Measurements from ENCODE around the gene SEMA5A.

Gene SEMA5A

GRCh38 chr5:9124071-9124470 is 421.8 kb downstream of the SEMA5A start (continued):
- no peak for TF ChIP-seq KLF16 (tag by site-specific recombination; IDR thresholded peaks at IDR 0.05)

GRCh38 chr5:9122528-9122927 is 423.3 kb downstream of the SEMA5A start:
- ChIA-PET CTCF (interaction anchor here (0.6 kb wide), 1 partner anchor 318 kb away, joined by 3 read pairs; no protein-coding TSS in a partner anchor), POLR2A (no interaction called here)
- Histone ChIP-seq H3K4me1 (ENCODE audit: control insufficient read depth, insufficient read depth, low read length) (no peaks in the 10 kb centered on the region), H3K27ac (ENCODE audit: extremely low read depth, low read depth, low read length) (no peak overlapping the region), H3K4me3 (ENCODE audit: low read depth, low read length) (no peak overlapping the region), H3K36me3 (ENCODE audit: control insufficient read depth in 2 of 2, insufficient read depth in 1 of 2, low read length in 2 of 2) (no peaks in the 10 kb centered on the region), H3K9me3 (ENCODE audit: control insufficient read depth, insufficient read depth, low read depth, low read length) (no peaks in the 10 kb centered on the region)
- no peak for TF ChIP-seq ZNF398 (tag by site-specific recombination; IDR thresholded peaks at IDR 0.05)
- TF ChIP-seq ZNF280D (tag by site-specific recombination; IDR thresholded peaks at IDR 0.05): no peak
- no peak for TF ChIP-seq OVOL3 (tag by site-specific recombination; IDR thresholded peaks at IDR 0.05)
- no peak for TF ChIP-seq ZNF785 (tag by site-specific recombination; IDR thresholded peaks at IDR 0.05)
- TF ChIP-seq ZNF37A (tag by site-specific recombination; IDR thresholded peaks at IDR 0.05): no peak
- no peak for TF ChIP-seq ZNF843 (tag by site-specific recombination; IDR thresholded peaks at IDR 0.05)
- TF ChIP-seq HIC1 (tag by site-specific recombination; IDR thresholded peaks at IDR 0.05): no peak
- no peak for TF ChIP-seq ZNF768 (tag by site-specific recombination; IDR thresholded peaks at IDR 0.05)
- TF ChIP-seq ZNF701 (tag by site-specific recombination; IDR thresholded peaks at IDR 0.05): no peak
- no peak for TF ChIP-seq ZNF76 (tag by site-specific recombination; IDR thresholded peaks at IDR 0.05; ENCODE audit: borderline replicate concordance, low read depth)
- TF ChIP-seq ZNF157 (tag by site-specific recombination; IDR thresholded peaks at IDR 0.05): no peak

GRCh38 chr5:9121597-9121996 is 424.3 kb downstream of the SEMA5A start:
- H3K9me3 ChIP-seq (ENCODE audit: control insufficient read depth, insufficient read depth, low read depth, low read length): no peaks in the 10 kb centered on the region
- CTCF ChIA-PET: interaction anchor here (0.6 kb wide), 1 partner anchor 794 kb away, joined by 4 read pairs; no protein-coding TSS in a partner anchor
- no peaks in the 10 kb centered on the region for H3K4me1 ChIP-seq (ENCODE audit: control insufficient read depth, insufficient read depth, low read length)
- POLR2A ChIA-PET: no interaction called here
- no peaks in the 10 kb centered on the region for H3K36me3 ChIP-seq (ENCODE audit: control insufficient read depth in 2 of 2, insufficient read depth in 1 of 2, low read length in 2 of 2)
- H3K4me3 ChIP-seq (ENCODE audit: low read depth, low read length): no peak overlapping the region
- no peak overlapping the region for H3K27ac ChIP-seq (ENCODE audit: extremely low read depth, low read depth, low read length)
- TF ChIP-seq HIC1 (tag by site-specific recombination; IDR thresholded peaks at IDR 0.05) (no peak), ZNF221 (tag by site-specific recombination; IDR thresholded peaks at IDR 0.05; ENCODE audit: borderline replicate concordance) (no peak), ZNF610 (tag by site-specific recombination; IDR thresholded peaks at IDR 0.05; ENCODE audit: borderline replicate concordance) (no peak), ZNF26 (tag by site-specific recombination; IDR thresholded peaks at IDR 0.05) (no peak), ZNF248 (tag by site-specific recombination; IDR thresholded peaks at IDR 0.05) (no peak), ZNF561 (tag by site-specific recombination; IDR thresholded peaks at IDR 0.05; ENCODE audit: borderline replicate concordance) (no peak), ZNF548 (tag by site-specific recombination; IDR thresholded peaks at IDR 0.05) (no peak), ZNF354C (tag by site-specific recombination; IDR thresholded peaks at IDR 0.05; ENCODE audit: borderline replicate concordance, low read depth) (no peak), ZNF202 (tag by site-specific recombination; IDR thresholded peaks at IDR 0.05; ENCODE audit: borderline replicate concordance) (no peak), OVOL3 (tag by site-specific recombination; IDR thresholded peaks at IDR 0.05) (no peak), ZNF398 (tag by site-specific recombination; IDR thresholded peaks at IDR 0.05) (no peak)
